GM21619 (cell line): ENCODE measurements around the gene AUTS2.

Experiments
- ATAC-seq: cut with Tn5 transposase; IDR thresholded peaks from one replicate; pipeline ENCODE4 v1.9.1; 2021; ENCODE audit not compliant: unreplicated experiment

Gene AUTS2

GRCh38 chr7:69598081-69598486, at the start of gene AUTS2:
Gene AUTS2 (plus strand): TSS chr7:69598475. CDS start chr7:69599654, 1,179 bp downstream.
- ATAC-seq, result peak; percentile 47

GRCh38 chr7:69550991-69551390, 47.3 kb upstream of the AUTS2 start:
- no peak for ATAC-seq

- no peak for ATAC-seq
Measured at GRCh38 chr7:69553190-69553589, 45.1 kb upstream of the AUTS2 start.

GRCh38 chr7:69561266-69561960, 36.9 kb upstream of the AUTS2 start:
- ATAC-seq, result no peak

- ATAC-seq, result no peak
Measured at GRCh38 chr7:69564454-69565417, 33.5 kb upstream of the AUTS2 start.

- no peak for ATAC-seq
Measured at GRCh38 chr7:69567800-69568199, 30.5 kb upstream of the AUTS2 start.

- no peak for ATAC-seq
Measured at GRCh38 chr7:69568266-69568665, 30.0 kb upstream of the AUTS2 start.

GRCh38 chr7:69575651-69576050, 22.6 kb upstream of the AUTS2 start:
- ATAC-seq, result no peak

GRCh38 chr7:69577221-69577620, 21.1 kb upstream of the AUTS2 start:
- ATAC-seq, result no peak

GRCh38 chr7:69585169-69585568, 13.1 kb upstream of the AUTS2 start:
- ATAC-seq, result no peak

- ATAC-seq, result no peak
Measured at GRCh38 chr7:69586321-69586720, 12.0 kb upstream of the AUTS2 start.

- no peak for ATAC-seq
Measured at GRCh38 chr7:69588773-69589172, 9.5 kb upstream of the AUTS2 start.

- no peak for ATAC-seq
Measured at GRCh38 chr7:69591805-69592204, 6.5 kb upstream of the AUTS2 start.

- no peak for ATAC-seq
Measured at GRCh38 chr7:69593511-69593910, 4.8 kb upstream of the AUTS2 start.

GRCh38 chr7:69595415-69595814, 2.9 kb upstream of the AUTS2 start:
- ATAC-seq, result no peak

GRCh38 chr7:69596056-69596455, 2.2 kb upstream of the AUTS2 start:
- no peak for ATAC-seq

GRCh38 chr7:69596723-69597277, 1.5 kb upstream of the AUTS2 start:
- ATAC-seq, result no peak

GRCh38 chr7:69597278-69598076, 798 bp upstream of the AUTS2 start:
- peak; percentile 23 for ATAC-seq

- ATAC-seq, result no peak
Measured at GRCh38 chr7:69598487-69599285, 411 bp downstream of the AUTS2 start.

- no peak for ATAC-seq
Measured at GRCh38 chr7:69599286-69599954, 1.1 kb downstream of the AUTS2 start.
